Measurements from ENCODE around the gene PIR.

PIR gene

DNA sequence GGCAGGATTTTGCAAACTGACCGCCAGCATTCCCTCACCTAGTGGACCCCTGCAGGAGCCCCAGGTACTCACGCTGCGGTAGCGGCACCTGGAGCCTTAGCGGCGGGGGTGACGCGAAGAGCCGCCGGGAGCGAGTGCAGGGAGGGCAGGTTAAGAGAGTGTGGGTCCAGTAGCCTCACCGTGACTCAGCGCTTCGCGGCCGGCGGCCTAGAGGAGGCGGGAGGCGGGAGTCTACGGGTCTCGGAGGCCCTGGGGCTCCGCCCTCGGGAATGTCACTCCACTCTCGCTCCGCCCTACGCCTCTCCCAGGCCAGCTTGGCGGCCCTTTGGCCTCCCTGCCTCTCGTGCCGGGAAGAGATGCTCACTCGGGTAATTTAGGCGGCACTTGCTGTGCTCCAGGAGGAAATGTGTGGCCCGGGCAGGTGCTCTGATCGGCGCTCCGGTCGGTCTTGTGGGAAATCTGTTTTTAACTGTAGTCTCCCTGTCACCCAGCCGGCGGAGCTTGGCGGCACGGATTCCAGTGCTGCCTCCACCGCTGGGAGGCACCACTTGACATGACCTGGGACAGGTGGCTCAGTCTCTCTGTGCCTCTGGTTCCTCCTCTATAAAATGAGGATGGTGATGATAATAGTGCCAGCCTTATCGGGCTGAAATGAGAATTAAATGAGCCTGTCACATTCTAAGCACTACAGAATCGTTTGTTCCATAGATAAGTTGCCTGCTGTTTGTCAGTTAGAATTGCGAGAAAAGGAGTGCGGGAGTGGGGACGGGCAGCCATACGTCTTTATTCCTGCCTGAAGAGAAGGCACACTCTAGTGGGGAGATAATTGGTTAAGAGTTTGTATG, at the start of gene PIR:
Gene PIR, minus strand, starts transcription at position 216 of the 845 bp plus-strand sequence. CDS start 2,076 bp downstream, outside the sequence.
- peak; percentile 83 for DNase-seq

DNA sequence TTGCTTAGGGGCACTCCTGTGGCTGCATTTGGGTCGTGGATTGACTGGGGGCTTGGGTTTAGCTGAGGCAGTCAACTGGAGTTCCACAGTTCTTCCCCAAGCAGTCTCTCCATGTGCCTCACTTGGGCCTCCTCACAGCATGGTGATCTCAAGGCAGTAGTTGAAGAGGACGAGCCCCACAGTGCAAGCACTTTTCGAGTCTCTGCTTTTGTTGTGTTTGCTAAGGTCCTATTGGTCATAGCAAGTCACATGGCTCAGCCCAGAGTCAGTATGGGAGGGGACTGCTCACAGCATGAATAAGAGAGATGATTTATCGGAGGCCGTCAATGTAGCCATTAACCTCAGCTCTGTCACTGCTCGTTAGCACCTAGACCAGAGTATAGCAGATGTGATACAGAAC, 37.2 kb upstream of the PIR start:
- DNase-seq, result no peak

DNA sequence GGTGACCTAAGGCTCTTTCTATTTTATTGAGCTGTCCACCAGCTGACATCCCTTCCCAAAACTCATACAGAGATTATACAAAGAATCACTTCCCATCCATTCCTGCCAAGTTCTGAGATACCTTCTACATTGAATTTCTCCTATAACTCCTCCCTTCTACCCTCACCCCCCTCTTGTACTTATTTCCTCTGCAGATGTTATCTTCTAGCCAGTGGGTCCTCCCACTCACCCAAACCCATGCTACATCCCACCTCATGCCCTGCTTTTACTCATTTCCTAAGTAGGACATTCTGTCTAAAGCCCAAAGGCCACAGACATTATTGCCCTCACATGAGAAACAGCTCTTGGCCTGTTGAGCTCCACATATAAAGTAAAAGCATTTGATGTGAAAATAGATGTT, 36.0 kb upstream of the PIR start:
- DNase-seq, result no peak

DNA sequence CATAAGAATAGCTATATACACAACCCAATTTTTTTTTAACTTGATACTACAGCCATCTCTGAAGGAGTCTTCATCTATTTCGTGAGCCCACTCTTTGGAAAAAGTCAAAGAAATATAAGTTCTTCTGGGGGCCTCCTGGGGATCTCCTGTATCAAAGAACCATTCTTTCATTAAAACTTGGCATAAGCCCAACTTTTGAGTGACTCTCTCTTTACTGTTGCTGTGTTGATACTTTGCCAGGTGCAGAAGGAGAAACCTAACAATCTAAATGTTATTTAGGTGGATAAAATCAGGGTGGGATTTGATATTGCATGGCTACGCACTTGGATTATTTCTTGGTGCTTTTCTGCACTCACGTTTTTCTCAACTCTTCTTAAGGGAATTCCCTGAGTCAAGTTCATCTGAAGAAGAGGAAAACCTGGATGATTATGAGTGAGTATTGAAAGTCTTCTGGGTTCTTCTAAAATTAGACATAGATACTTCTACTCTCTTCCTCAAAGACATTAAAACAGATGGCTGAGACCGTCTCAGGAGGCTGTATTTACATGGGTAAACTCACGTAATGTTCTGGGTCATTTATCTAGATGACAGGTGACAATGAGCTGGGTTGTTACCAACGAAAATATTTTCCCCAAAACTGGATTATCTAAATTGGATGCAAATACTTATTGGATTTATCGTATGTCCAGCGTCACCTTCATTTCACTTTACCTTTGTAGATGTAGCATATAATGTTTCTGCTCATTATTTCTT, 32.7 kb upstream of the PIR start:
- DNase-seq, result peak; percentile 70

DNA sequence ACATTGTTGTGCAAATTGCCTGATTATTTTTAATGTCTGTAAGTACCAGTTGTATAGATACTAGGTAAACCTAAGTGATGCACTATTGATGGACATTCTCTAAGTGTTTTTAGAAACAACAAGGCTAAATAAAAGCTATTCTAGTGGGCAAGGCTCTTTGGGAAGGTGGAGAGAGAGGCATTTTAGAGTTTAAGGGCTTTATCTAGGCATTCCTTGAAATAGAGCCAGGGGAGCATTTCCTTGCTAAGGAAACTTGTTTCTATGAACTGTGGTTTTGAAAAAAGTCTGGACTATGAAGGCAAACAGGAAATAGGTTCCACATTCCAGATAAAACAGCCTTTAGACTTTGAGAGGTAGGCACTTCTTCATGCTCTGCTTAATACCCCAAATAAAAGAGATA, 31.3 kb upstream of the PIR start:
- DNase-seq, result no peak

DNA sequence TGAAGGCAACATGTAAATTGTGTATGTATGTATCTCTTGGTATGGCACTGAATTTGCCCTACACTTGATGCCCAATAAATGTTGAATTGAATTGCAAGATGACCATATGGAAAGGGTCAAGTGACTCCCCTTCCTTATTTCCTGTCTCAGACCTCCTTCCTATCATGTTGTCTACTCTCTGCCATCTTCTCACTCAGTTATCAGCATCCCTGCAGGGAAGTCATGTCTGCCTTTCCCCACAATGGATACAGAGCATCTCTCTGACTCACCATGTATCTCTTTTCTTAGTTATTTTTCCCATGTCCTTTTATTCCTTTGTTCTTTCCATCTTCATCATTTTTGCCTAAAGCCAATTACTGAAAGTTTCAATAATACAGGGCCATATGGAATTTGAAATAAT, 30.0 kb upstream of the PIR start:
- no peak for DNase-seq

DNA sequence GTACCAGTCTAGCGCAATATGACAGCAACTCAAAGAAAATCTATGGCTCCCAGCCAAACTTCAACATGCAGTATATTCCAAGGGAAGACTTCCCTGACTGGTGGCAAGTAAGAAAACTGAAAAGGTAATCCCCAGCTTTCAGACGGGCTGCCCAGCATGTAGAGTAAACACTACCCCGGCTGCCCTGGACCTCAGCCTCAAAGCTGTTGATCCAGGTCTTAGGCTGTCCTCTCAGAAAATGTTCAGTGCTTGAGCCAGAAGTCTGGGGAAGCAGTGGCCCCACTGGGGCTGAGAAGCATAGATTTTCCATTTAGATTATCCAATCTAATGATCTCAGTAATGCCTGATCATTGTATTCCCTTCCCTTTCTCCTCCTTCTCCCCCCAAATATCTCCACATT, 29.3 kb upstream of the PIR start:
- no peak for DNase-seq

DNA sequence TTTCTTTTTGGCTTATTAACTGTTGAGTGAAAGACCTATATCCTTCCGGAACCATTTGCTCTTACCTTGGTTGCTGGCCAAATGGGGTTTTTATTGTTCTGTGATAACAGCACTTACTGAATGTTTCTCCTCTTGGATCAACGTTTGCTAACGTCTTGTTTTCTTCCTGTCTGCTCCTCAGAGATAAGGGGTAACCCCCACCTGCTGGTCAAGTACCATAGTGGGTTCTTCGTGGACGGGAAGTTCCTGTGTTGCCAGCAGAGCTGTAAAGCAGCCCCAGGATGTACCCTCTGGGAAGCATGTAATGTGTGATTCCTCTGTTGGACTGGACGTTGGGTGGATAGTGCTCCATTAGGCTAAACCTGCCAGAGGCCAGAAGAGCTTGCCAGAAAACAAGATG, 22.8 kb upstream of the PIR start:
- DNase-seq, result no peak

DNA sequence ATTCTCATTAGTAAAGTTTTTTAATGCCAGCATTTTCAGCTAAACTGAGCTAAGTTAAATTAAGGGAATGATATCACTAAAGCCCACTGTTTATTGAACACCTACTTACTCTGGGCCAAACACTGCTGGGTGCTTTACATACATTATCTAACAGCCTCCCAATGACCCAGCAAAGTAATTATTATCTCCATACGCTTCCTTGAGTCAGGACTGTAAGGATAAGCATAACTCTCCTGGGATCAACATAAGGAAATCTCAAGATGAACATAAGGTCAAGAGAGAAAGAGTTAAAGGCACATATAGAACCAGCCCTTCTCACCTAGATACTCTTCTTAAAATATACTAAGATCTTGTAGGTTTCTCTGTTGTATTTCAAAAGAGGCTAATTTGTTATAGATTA, 21.1 kb upstream of the PIR start:
- DNase-seq, result no peak

DNA sequence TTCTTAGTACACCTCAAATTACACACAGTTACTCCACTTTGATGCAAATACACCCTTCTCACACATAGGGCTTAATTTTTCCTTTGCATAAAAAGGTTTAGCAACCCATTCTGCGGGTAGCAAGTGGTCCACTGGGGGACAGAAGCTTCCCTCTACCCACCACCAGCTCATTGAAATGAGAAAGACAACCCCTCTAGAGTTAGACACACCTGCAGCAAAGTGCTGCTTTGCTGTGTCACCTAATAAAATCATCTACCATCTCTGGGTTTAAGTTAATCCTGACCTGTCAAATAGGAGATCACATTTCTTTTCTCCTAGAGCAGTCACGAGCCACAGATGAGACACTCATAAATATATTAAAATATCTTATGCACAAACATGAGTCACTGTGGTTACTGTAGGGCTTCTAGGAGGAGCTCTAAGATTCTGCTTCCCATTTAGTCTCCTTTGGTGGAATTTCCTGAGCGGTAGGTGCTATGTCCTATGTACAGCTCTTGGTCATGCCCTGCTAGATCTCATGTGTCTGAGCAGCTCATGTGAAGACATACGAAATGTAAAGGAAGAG, 19.4 kb upstream of the PIR start:
- no peak for DNase-seq

DNA sequence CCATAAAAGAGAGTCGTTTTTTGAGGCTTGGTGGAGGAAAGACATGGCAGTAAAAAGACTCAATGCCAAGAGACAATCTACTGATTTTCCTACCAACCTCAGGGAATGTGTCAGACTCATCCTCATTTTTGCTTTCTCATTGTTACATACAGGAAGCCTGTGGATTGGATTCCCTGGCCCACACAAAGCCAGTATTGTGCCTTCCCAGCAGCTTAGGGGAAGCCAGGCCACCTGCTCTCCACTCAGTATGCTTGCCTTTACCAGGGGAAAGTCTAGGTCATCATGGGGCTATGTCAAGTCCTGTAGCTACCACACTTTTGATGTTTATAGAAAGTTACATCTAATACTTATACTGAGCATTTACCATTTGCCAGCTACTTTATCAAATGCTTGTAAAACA, 18.4 kb upstream of the PIR start:
- no peak for DNase-seq

DNA sequence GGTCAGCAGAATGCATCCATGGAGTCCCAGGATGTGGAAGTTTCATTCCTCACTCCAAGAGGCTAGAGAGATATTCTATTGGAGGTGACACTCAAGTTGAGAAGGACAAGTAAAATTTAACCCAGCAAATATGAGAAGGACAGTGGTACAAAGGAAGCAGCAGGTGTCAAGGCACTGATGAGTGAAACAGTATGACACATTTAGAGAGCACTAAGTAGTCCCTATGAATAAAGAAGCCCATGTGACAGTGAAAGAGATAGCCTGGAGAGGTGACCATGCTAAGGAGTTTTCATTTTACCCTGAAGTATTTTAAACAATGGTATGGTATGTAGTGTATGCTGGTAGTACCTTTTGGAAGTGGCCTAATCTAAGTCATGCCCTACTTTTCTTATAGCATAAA, 16.7 kb upstream of the PIR start:
- no peak for DNase-seq

DNA sequence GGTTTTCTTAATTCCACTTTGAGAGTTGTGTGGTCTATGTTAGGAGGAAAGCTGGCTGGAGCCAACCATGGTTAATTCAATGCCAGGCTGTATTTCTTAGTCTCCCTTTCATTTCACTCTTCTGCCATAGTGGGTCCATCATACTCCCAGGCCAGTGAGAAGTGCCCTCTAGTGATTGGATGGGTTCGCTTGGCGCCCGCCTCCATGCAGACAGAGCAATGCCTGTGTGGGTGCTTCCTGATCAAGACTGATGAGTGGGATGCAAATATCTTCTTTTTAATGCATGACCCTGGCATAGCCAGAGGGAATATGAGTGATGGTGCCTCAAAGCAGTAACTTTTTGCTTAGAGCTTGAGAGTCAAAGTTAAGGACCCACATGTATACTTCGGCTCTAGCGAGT, 13.9 kb upstream of the PIR start:
- no peak for DNase-seq

DNA sequence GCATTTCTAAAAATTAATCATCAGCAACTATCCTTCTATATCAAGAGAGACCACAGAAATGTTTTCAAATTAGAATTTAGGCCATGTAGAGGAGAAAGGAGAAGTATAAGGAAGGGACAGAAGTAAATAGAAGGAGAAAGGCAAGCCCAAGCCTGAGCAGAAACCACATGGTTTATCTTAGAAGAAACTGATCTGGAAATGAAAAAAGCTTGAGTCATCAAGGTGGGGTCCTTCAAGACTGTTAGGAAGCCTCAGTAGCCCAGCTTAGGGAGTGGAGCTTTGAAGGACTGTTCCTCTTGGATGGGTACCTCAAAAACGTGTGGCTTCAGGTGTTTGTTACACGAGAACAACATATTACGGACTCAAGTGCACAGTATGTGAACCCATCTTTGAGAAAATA, 12.0 kb upstream of the PIR start:
- DNase-seq, result no peak

DNA sequence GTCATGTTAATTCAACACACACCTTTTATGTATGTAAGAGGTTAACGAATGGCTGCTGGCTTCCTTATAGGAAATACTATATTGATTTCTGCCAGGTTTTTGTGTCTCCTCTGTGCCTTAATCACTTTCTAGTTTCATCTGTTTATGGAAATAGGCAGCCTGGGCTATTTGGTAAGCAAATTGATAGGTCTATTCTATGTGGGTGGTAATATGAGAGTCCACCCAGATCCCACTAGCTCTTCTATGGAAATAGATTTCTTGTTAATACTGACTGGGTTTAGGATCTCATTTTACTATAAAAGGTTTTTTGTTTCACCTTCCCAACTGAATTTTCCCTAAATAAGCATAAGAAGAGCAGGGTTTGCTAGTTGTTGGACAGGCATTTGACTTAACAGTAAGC, 11.5 kb upstream of the PIR start:
- no peak for DNase-seq

DNA sequence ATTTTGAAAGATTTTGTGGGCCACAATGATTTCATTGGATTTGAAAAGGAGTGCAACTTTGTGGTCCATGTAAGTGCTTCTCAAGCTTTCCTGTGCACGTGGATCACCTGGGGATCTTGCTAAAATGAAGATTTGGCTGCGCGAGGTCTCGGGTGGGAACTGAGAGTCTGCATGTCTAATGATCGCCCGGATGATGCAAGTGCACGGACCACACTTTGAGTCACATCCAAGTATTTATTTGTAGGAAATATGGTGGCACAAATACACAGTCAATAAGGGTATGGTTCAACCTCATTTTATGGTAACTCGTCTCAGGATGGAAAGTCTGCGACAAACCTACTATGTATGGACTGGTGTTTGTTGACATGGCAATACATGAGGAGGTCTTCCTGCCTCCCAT, 8.4 kb upstream of the PIR start:
- DNase-seq, result no peak

DNA sequence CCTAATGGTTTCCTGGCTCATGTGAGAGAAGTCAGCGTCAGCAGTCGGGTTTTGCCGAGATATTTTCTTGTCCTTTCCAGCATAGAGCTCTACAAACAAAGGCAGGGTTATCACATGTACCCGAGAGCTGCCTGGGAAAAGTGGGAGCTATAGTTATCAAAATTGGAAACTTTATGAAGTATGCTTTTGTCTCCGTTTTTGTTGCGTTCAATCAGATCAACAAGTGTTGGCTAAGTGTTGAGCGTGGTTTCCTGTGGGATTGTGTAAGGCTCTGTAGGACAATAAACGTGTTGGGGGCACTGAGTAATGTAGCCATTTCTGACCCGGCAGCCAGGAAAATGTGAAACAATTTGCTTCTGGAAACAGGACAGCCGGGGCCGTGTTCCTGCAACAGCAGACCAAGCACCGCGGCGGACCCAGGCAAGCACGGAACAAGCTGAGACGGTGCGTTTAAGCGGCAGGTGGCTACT, 7.4 kb upstream of the PIR start, which contains the start of gene BMX:
Gene BMX, plus strand, starts transcription at position 311 of the 470 bp plus-strand sequence. CDS start 7,547 bp downstream, outside the sequence.
- DNase-seq, result no peak

DNA sequence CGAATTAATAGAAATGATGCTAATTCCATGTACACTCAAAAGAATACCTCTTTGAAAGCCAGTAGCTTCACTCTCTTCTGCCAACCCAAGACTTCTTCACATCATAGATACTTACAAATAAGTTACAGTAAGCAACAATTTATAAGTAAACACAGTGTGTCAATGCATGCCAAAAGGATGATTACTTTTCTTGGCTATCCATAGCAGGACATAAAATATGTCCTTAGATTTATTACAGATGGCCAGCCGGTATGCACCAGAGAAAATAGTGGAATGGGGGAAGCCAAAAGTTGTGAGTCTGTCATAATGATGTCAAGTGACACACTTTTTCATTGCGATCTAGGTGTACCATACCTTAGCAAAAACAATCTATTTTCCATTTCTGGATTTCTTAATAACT, 6.8 kb upstream of the PIR start:
- no peak for DNase-seq

DNA sequence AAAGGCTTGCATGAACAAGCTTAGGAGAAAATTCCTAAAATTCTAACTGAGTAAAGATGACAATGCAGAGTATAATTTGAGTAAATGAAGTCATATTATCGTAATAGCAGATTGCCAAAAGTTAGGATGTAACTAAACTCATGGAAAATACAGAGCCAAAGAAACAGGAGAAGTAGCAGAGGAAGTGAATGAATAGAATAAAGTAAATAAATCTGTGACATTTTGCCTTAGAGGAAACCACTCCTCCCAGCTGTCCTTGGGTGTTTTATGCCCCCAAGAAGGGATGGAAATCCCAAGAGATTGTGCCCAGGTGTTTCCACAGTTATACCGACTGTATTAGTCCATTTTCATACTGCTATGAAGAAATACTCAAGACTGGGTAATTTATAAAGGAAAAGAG, 5.6 kb upstream of the PIR start:
- no peak for DNase-seq

DNA sequence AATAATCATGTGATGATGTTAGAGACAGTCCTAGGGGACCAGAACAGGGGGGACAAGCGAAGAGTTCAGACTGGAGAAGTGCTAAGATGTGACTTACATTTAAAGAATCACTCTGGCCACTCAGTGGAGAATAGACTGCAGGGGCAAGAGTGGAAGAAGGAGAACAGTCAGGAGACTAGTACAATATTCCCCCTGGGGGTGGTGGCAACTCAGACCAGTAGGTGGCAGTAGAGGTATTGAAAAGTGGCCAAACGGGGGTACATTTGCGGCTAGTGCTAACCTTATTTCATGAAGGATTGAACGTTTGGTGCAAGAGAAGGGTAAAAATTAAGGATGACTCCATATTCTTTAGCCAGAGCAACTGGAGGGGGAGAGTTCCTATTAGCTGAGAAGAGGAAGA, 4.7 kb upstream of the PIR start:
- DNase-seq, result peak; percentile 18

DNA sequence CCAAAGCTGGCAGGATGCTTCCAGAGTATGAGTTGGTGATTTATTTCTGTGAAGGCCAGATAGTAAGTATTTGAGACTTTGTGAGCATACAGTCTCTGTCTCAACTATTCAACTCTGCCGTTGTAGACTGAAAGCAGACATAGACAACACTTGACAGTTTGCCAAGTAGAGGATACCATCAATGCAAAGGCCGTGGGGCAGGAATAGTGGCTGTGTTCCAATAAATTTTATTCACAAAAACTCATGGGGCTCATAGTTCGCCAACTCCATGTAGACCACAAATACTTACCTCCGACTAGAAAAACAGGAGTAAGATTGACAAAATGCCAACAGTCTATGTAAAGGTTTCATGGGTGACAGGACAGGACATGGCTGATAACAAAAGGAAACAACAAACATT, 3.7 kb upstream of the PIR start:
- DNase-seq, result no peak

DNA sequence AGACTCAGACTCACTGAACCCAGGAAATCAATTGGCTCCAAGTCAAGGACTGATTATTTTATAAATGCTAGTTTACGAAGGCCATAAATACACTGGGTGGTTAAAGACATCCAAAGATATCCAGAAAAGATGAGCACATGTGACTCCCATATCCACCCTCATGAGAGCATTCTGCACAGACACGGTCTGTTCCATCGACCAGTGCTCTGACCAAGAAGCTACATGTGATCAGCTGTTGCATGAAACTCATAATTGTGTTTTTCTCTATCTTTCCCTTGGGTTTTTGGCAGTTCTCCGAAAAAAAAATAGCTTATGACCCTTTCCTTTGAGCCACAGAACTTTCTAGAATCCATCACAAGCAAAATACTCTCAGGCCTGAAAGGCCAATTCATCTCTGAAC, 2.7 kb upstream of the PIR start:
- no peak for DNase-seq

DNA sequence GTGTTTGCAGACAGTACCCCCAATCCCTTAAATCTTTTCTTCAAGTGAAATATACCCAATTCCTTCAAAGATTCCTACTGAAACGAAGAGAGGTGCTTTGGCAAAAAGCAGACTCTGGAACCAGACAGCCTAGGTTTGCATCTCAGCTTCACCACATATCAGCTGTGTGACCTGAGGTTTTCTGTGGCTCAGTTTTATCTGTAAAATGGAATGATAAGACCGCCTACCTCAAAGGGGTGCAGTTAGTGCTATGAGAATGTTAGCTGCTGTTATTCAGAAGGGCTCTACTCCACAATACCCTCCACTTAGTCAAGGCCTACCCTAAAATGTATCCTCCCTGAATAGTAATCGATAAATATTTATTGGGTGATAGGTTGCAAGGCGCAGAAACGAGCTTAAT, 664 bp downstream of the PIR start:
- no peak for DNase-seq

DNA sequence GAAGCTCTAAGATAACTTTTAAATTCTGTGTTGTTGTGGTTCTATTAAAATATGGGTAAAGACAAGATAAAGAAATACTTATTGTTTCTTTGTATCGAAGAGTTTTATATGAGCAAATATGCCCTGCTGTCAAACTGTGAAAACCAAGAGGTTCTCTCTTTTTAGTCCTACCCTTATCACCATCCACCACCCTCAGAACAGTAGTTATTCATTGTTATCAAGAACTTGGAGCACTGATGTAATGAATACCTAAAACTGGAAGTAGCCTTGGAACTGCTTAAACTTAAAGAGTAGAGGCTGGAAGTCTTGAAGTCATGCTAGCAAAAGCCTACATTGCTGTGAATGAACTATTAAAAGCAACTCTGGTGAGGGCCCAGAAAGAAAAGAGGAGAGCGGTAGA, 9.2 kb downstream of the PIR start:
- DNase-seq, result no peak
